GM13976 (cell line): ENCODE measurements around the gene TRPC3.

Experiments used
- DNase-seq: peaks from one replicate; pipeline ENCODE4 v3.0.0; 2012; ENCODE audit warnings: low spot score
- CTCF ChIP-seq: IDR thresholded peaks from 2 replicates; pipeline ENCODE4 v1.5.1; 2012; ENCODE audit warnings: borderline replicate concordance, mild to moderate bottlenecking; ENCODE audit not compliant: insufficient read depth; ENCODE audit errors: extremely low read depth, missing control alignments, control extremely low read depth
- in situ Hi-C: fragments of 300-500 bp; cut with MboI; formaldehyde crosslinking; loops from one replicate; pipeline ENCODE4 v1.12.0; 2022; ENCODE audit warnings: low sequenced_read_pairs, mixed read lengths, inconsistent platforms; ENCODE audit not compliant: unreplicated experiment

Gene TRPC3

GRCh38 chr4:121842862-121843261 lies 109.0 kb downstream of the TRPC3 start:
- in situ Hi-C loops: no loop called here
- no peak for TF ChIP-seq CTCF
- DNase-seq: no peak

- no peak for TF ChIP-seq CTCF
- no peak for DNase-seq
- in situ Hi-C loops: no loop called here
These were observed 113.7 kb downstream of the TRPC3 start for GRCh38 chr4:121838136-121838535.

GRCh38 chr4:121829511-121829910 lies 122.3 kb downstream of the TRPC3 start:
- no peak for TF ChIP-seq CTCF
- in situ Hi-C loops: no loop called here
- DNase-seq: no peak
